RWPE1 (cell line): ENCODE results near the gene FOXR1.
"Not testable (repeated sequence)": the region's sequence is repeated elsewhere in the genome, so short reads cannot be mapped to it uniquely, and the experiment has no call there.

Experiments
- CTCF ChIA-PET: fragments of 350-600 bp; sonication (Branson Sonifier 250); formaldehyde crosslinking; extraction: SDS; loops from one replicate; lab custom pipeline; 2021; lab: Yijun Ruan, JAX
- POLR2A ChIA-PET: fragments of 400-600 bp; formaldehyde crosslinking; extraction: SDS; loops from one replicate; lab custom pipeline; 2020; ENCODE audit warnings: antibody characterized with exemption; ENCODE audit not compliant: low non-redundant PET; lab: Yijun Ruan, JAX
- DNase-seq: peaks from one replicate; pipeline ENCODE4 v3.0.0; 2012; ENCODE audit warnings: low spot score
- H3K27ac ChIP-seq: fragments of 450-650 bp; 2 replicates; pipeline ENCODE4 v1.5.1; 2017
- CTCF ChIP-seq: fragments of 450-650 bp; conservative IDR thresholded peaks from 2 replicates; pipeline ENCODE4 v1.5.1; 2017; ENCODE audit warnings: low read depth, mild to moderate bottlenecking

Gene FOXR1

GRCh38 chr11:119011476-119012053 lies 40.0 kb downstream of the FOXR1 start:
- TF ChIP-seq CTCF: no peak
- ChIA-PET CTCF (no interaction called here), POLR2A (no interaction called here)
- no peak for DNase-seq
- H3K27ac ChIP-seq: peak overlapping the region; percentile 57

GRCh38 chr11:119012629-119013170 lies 41.1 kb downstream of the FOXR1 start:
- no peak for DNase-seq
- POLR2A ChIA-PET: no interaction called here
- CTCF ChIA-PET: interaction anchor here (0.5 kb wide), 1 partner anchor 19 kb away, joined by 5 read pairs; no protein-coding TSS in a partner anchor
- no peak overlapping the region for H3K27ac ChIP-seq
- no peak for TF ChIP-seq CTCF

- peak overlapping the region; percentile 58 for H3K27ac ChIP-seq
These were observed 42.8 kb downstream of the FOXR1 start for GRCh38 chr11:119014209-119014924.

GRCh38 chr11:119015054-119015611 lies 43.6 kb downstream of the FOXR1 start:
- no peak for DNase-seq
- POLR2A ChIA-PET: interaction anchor here (0.7 kb wide), 1 partner anchor 13 kb away, joined by 3 read pairs; no protein-coding TSS in a partner anchor
- peak overlapping the region; percentile 48; the same call in 1 of the 2 replicates for H3K27ac ChIP-seq
- CTCF ChIA-PET: interaction anchor here (0.6 to 1.2 kb wide), 4 partner anchors 16 to 386 kb away, joined by 3 to 4 read pairs (median 4); no protein-coding TSS in a partner anchor
- no peak for TF ChIP-seq CTCF

More at GRCh38 chr11:119014209-119014924, 42.8 kb downstream of the FOXR1 start:
- ChIA-PET CTCF (interaction anchor here (1.0 kb wide), 1 partner anchor 16 kb away, joined by 4 read pairs; no protein-coding TSS in a partner anchor), POLR2A (interaction anchor here (0.6 kb wide), 1 partner anchor 10 kb away, joined by 5 read pairs; no protein-coding TSS in a partner anchor)
- DNase-seq: no peak
- TF ChIP-seq CTCF: no peak

GRCh38 chr11:119016216-119017009 lies 44.9 kb downstream of the FOXR1 start:
- ChIA-PET POLR2A (interaction anchor here (0.6 kb wide), 1 partner anchor 21 kb away, joined by 4 read pairs; no protein-coding TSS in a partner anchor), CTCF (interaction anchor here (0.5 to 1.2 kb wide), 4 partner anchors 17 to 387 kb away, joined by 3 to 4 read pairs (median 3); no protein-coding TSS in a partner anchor)
- H3K27ac ChIP-seq: peak overlapping the region; percentile 62
- no peak for DNase-seq
- TF ChIP-seq CTCF: no peak

GRCh38 chr11:119017377-119017776 lies 45.8 kb downstream of the FOXR1 start:
- CTCF ChIA-PET: interaction anchor here (0.6 kb wide), 1 partner anchor 248 kb away, joined by 3 read pairs; no protein-coding TSS in a partner anchor
- POLR2A ChIA-PET, H3K27ac ChIP-seq, DNase-seq: not testable (repeated sequence)
